HS-27A (cell line): ENCODE results near the gene NRG3.

Source experiments
- DNase-seq: peaks from one replicate; pipeline ENCODE4 v3.0.0-alpha.2; 2012; ENCODE audit warnings: low read depth, missing footprints

NRG3 gene

DNA sequence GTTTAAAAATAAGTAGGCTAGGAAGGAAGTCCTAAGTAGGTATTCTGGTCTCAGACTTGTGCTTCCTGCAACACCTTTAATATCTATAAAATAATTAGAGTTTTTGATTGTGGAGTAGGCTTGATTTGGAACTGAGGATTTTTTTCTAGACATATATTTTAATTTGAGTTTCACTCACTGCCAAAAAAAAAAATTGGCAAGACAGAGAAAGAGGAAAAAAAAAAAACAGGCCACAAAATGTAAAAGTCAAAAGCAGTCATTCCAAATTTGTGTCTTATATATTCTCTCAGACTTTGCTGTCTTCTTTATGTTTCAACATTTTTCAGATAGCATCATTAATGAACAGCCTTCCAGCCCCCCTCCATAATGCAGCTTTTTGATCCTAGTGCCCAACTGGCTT lies 346.1 kb downstream of the NRG3 start:
- DNase-seq, result no peak

DNA sequence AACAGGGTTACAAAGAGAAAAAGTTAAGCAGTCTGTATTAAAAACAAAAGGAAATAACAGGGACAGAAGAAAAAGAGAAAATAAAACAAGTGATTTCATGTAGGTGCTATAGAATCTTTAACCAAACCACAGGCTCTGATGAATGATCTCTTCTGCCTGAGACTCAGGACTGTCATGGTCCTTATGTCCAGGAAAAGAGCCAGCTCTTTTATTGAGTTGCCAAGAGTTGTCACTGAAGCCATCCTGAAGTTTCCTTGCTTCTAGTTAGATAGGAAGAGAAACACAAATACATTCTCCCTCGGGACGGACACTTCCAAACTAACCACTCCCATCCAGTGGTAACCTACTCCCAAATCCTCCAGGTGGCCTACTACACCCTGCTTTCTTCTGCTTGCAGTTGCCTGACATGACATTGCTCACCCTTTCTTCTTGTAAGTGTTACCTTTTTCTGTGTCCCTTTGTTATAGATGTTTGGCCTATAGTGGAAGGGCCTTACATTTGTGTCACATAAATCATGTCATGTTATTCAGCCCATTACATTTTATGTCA lies 346.7 kb downstream of the NRG3 start:
- no peak for DNase-seq

DNA sequence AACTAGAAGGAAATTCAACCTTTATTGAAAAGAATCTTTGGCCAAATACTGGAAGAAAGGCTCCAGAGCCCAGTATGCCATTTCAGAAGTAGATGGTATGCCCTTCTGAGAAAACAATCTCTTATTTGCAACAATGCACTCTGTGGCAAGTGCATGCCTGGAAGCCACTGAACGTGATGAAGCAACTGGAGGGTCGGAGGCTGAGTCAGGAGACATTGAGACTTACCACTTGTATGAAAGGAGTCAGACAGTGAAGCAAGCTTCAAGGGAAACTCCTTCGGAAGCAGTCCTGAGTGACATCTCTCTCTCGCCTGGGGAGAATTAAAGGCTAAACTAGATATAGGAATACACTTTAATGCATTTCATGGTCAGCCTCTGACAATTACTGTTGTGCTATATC lies 353.7 kb downstream of the NRG3 start:
- no peak for DNase-seq

DNA sequence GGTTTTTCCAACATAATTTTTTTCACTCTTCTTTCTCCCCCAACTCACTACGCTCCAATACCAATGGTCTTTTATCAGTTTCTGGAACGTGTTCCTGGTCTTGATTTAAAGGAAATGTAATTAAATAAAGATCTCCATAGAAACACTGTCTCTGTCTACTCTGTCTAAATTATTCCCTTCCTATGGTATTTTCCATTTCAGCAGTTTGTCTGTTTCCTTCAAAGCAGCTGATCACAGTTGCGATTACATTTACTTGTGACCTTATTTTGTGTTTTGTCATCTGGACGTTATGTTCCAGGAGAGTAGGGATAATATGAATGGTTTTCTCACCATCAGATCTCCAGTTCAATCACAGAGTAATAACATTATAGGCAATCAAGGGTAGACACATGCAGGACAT lies 359.2 kb downstream of the NRG3 start:
- DNase-seq, result no peak

DNA sequence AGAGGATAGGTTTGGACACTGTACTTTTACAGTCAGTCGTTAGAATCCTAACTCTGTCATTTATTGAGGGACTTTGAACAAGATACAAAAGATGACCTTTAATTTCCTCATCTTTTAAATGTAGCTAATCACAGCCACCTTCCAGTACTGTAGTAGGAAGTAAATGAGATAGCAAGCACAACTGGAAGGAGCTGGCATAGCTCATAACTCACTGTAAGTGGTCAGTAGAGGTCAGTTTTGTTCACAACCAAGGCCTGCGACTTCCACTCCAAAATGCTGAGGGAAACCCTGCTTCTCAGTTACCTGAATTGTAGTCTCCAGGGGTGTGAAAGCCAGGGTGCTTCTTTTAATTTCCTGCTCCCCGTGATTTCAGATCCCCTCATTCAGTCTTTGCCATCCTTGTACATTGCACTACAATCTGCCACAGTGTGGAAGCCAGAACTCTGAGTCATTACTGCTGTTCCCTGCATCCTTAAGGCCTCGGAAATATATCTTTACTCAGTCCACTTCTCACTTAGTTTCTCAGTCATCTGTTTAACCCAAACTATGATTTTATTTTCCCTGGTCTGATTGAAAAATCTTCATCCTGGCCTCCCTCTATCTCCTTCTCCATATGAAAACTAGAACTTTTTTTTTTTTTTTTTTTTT lies 361.2 kb downstream of the NRG3 start:
- DNase-seq, result no peak

DNA sequence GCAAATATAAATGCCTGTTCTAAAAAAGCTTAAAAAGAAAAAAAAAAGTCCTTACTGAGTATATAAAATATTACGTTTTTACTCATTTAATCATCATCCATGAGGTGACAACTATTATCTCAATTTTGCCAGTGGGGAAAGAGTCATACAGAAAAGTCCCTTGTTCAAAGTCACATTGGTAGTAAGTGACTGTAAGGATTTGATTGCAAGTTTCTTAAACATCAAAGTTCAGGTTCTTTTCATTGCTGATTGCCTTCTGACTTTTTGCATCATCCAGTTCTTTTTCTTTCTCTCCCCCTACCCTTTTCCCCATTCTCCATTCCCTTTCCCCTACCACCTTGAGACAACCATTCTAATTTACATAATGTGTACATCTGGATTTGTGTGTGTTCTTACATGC lies 363.3 kb downstream of the NRG3 start:
- DNase-seq, result no peak

DNA sequence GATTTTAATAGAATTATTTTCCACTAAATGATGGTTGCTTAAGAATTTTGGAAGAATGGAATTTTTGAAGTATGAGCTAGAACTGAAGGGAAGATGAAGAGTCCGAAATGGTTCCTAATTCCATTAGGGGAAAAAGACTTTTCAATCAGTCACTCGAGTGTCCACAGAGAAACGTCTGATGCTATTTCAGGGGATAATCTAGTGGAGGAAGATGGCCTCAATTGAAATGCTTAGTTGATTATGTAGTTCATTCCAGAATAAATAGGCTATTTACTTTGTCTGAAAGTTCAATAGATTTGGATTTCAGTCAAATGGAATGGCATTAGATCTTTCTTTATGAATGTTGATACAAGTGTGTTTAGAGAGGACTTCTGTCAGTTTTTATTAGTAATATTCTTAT lies 365.4 kb downstream of the NRG3 start:
- no peak for DNase-seq

DNA sequence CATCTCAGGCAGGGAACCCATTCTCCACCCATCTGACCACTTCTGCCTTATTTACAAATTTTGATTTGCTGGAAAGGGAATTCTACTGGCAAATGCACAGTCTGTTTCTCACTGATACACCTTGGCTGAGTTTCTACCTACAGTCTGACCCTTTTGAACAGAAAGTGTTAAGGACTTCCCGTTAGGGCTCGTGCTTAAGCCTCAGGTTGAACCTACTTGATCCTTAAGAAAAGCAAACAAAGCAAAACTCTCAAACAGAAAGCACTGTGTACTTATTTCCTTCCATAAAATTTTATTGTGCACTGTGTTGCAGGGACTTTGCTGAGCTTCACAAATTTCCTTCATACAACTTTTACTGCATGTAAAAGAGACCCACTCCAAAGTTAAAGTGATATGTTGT lies 367.8 kb downstream of the NRG3 start:
- no peak for DNase-seq

DNA sequence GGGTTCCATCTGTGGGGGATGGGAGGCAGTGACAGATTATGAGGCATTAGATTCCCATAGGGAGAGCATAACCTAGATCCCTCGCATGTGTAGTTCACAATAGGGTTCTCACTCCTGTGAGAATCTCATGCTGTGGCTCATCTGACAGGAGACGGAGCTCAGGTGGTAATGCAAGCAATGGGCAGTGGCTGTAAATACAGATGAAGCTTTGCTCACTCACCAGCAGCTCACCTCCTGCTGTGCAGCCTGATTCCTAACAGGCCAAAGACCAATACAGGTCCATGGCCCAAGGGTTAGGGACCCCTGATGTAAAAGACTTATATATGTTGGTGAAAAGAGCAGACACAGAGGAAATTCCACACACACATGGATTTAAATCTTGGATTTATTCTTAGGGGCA lies 370.2 kb downstream of the NRG3 start:
- DNase-seq, result no peak

DNA sequence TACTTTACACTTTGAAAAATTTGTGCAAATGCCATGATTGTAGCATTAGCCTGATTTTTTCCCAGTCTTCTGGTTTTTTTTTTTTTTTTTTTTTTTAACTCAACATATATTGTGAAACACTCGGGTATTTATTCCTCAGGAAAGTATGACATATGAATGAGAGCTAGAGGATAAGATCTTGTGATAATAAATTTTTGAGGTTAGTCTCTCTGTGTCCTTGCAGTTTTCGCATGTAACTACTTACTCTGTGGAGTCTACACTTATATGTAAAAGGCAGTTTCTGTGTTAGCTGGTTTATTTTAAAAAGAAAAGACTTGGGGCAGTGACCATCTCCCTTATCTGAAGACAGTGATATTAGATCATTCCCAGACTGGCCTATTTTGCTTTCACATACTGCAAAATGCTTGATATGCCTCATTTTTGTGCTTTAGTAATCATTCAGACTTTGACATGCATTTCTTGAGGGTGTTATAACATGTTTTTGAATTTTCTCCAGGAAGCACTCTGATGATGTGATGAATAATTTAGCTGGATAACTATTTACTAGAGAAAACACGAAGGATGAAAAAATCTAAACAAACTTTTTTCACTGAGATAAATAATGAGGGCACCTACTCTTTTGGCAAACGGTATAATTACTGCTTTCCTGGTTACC lies 371.0 kb downstream of the NRG3 start:
- no peak for DNase-seq

DNA sequence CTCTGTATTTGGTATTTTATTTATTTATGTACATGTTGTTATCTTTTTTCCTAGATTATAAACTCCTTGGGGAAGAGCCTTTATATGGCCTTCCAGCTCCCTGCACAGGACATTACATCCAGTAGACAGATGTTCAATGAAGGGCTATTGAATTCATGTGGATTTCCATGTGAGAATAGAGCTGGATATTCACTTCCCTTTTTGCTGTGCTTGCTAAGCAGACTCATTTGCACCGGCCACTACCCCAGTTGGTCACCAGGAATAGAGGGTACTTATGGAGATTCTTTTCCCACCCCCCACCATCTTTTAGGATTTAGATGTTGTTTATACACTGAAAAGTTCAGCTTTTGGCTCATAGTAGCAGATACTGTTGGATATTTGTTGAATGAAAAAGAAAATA lies 374.1 kb downstream of the NRG3 start:
- DNase-seq, result no peak

DNA sequence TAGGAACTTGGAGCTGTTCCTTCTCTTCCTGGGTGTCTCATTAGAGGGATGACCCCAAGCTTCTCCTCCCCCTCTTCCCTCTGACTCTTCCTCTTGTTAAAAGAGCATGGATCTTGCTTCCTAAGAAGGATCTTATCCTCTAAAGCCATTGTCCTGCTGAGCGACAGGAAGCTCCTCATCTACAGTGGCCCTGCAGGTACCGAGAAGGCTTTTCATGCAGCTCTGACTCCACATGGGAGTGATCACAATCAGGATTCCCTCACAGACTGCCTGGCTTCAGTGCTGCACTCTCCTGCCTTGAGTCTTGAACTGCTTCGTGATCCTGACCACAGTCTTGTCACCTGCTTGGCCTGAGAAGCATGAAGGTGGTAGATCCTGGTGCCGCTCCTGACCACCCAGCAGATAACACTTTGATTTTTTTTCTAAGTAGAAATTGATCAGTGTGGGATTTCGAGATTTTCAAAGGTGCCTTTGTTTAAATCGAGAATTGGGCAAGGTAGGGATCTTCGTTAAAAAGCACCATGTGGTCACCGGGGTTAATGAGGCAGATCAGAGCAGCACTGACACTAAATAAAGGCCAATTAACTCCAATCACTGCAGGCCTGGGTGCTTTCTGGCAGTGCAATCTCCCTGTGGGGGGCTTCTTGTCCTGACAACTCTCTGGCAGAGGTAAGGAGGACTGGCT lies 376.4 kb downstream of the NRG3 start:
- no peak for DNase-seq

DNA sequence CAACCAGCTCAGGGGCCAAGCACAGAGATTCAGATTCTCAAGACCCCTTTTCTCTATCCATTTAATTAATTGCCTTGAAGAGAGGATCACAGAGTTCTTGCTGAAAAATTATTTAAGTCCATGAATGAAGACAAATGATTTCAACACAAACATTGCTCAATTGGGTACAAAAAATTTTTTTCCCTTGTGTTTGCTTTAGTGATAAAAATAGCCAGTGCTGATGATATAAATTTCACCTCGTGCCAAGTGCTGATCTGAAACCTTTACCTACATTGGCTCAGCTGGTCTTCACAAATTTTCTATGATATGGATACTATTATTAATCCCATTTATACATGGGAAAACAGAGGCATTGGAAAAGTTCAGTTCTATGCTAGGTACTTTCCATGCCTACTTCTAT lies 377.1 kb downstream of the NRG3 start:
- DNase-seq, result no peak

DNA sequence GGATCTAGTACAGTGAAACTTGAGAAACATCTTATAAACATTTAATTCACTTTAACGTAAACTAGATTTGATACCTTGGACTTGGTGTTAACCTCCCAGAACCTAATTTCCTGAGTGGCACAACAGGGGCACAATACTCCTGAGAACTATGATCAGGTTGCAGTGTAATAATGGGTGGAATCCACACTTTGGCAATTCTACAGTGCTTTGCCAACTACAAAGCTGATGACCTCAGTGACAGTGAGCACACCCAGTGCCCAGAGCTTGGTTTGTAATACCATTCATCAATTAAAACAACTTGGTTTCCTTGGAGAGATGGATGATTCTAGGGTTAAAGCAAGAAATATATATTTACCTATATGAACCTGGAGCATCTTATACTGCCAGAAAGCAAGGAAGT lies 379.2 kb downstream of the NRG3 start:
- no peak for DNase-seq

DNA sequence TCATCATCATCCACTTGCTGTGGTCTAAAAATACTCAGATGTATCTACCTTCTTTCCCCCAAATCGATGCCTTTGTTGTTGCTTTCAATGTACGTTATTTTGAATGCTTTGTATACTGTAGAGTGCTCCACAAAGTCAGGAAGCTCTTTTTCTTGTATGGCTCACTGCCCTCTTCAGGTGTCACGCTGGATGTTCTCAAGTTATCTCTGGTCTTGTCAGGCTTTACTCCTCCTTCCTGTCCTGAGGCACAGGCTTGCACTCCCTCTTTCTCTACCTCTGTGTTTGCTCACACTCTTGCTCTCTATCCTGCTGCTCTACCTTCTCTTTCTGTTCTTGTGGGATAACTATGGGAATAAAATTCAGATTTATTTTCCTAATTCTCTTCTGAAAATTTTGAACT lies 381.3 kb downstream of the NRG3 start:
- no peak for DNase-seq

DNA sequence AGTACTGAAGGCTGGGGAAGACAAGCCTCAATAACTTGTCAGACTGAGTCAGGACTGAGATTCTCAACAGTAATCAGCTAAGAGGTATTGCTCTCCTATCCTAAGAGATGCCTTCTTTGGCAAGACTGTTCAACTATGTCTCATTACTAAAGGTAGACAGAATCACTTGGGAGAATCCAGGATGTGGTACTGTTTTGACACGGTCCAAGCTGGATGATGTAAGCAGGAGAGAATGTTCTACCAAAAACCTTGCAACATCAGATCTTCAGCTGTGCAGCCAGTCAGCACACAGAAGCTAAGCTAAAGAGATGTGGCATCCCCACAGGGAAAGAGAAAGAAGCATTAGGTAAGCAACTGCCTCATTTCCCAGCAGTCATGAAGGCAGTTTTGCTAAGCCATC lies 391.4 kb downstream of the NRG3 start:
- DNase-seq, result no peak

DNA sequence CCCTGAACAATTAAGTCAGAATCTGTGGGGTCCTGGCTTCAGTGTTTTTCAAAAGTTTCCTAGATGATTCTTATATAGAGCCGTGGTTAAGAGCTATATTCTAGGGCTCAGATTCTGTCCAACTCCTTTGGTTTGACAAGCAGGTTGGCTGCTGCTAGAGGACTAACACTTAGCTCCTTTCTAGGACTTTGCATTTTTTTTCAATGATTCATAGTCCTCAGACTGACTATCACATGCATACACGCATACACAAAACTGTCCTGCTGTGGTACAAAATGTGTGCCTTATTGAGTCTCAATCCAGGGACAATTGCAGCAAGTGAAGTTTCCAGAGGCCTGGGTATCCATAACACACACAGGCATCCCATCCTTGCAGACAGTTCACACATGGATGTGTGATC lies 392.0 kb downstream of the NRG3 start:
- DNase-seq, result no peak

DNA sequence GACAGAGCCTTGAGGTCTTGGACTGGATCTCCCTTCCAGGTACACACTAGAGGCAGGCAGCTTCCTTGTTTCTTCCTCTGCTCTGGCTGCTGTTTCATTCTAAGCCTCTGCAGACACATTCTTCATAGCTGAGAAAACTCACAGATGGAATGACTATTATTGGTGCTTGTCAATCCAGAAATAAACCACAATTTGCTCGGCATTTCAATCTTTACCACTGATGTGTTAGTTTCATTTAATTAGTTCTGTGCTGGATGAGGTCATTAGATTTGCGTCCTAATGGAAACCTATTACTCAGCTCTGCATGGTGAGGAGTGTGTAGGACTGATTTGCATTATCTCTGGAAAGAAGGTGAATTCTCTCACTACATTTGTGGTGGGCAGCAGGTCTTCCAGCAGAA lies 392.5 kb downstream of the NRG3 start:
- no peak for DNase-seq

DNA sequence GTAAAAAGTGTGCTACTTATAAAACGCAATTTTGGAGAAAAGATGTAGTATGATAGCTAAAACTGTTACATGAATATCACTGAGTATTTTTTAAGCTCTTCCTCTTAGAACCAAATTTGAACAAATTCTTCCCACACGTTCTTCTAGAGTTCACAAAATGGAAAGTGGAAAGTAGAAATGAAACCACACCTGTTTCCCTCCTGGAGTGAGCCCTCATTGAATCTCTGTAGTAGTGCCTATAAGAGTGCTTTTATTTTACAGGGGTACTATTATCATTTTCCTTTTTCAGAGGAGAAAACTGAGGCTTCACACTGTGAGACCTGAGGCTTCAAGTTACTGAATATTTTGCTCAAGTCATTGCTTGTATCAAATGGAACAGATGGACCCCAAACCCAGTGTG lies 393.0 kb downstream of the NRG3 start:
- DNase-seq, result no peak

DNA sequence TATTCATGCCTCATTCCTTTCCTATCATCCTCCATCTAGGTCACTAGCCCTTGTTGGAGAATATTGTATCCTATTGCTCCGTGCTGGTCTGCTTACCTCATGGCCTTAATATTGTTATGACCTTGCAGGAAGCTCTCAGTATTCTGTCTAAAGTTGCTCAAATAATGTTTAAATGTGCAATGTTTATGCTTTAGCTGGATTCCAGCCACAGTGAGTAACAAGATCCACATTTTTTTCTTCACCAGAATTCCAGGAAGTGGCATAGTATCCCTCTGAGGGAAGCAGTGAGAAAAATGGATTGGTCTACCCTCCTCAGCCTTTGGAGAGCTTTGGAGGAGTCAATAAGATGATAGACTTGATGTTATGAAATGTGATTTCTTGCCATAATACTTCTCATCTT lies 402.6 kb downstream of the NRG3 start:
- DNase-seq, result no peak

DNA sequence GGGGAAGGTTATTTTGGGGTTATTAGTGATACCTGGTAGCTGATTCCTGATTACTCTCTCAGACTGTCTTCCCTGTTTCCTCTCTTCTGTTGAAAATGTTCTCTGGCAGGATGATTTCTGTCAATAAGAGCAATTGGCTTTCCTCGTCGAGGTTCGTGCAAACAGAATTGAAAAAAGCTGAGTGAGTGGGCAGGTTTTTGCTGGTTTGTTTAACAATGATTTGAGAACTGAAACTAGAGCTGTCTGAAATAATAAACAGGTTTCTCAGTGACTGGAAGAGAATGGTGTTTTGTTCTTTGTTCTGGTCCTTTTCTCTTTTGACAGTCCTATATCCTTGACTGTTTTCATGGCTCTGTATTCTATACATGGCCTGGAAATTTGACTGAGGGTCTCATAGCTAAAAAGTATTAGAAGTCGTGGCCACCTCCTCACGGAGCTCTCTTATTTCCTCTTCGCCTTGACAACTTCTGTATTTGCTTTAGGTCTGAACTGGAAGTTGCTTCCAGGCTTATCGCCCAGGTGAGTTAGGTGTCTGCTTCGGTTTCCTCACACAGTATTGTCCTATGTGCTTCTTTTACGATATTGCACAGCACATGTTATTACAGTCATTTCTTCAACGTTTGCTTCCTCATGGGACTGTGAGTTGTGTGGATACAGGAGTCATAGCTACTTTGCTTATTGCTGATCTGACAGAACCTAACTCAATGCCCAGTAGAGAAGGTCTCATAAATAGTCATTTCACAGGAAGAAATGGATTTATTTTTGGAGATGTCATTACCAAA lies 403.6 kb downstream of the NRG3 start:
- no peak for DNase-seq

DNA sequence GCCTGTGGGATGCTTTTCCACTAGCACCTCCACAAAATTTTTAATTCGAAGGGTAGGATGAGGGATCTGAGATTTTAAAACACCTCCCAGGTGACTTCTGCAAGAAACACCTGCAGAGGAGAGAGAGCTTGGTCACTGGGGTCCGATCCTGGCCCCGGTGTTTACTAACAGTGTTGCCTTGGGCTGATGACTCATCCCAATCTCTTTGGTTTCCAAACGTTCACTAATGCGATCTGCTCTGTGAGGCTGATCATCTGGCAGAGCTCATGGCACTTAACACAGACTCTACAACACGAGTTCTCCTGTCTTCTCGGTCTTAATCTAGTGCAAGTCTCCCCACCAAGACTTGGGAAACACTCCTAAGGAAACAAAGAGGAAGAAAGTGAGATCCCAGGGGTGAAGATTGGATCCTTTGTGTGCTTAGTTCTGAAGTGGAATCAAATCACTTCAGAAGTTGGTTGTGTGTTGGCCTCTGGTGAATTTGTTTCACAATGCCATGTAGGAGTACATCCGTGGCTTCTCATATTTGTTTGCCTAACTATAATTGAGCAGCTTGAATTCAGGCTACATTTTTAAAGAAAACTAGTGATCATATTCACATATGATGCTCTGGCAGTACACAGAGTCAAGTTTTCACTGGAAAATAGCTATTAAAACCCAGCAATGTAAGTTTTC lies 407.9 kb downstream of the NRG3 start:
- DNase-seq, result no peak
